ENCODE results near the gene DHRS4L2. TPM values are rescaled to one million over a fixed set of nuclear protein-coding genes. Genes with fewer than 3 reads are reported as not detected.
"Not testable (repeated sequence)": the region's sequence is repeated elsewhere in the genome, so short reads cannot be mapped to it uniquely, and the experiment has no call there.

Gene DHRS4L2
- 18.3 TPM for polyA plus RNA-seq (2013, experiment 1 of 2)
- 14.9 TPM for polyA plus RNA-seq (2013, experiment 2 of 2)

- H3K36me3 ChIP-seq (ENCODE audit: control insufficient read depth, insufficient read depth, low read length); H3K9me3 ChIP-seq (ENCODE audit: control insufficient read depth, low read length); H3K27ac ChIP-seq (ENCODE audit: low read depth, low read length, severe bottlenecking); H3K4me1 ChIP-seq (ENCODE audit: control insufficient read depth, insufficient read depth, low read length, poor library complexity, severe bottlenecking); H3K4me3 ChIP-seq (ENCODE audit: extremely low read depth, insufficient read depth, low read length, poor library complexity, severe bottlenecking): not testable (repeated sequence)
- WGBS, 2 experiments (ENCODE audit: insufficient coverage in 2 of 2) = 25 to 31% methylated on average over 32 to 38 of the region's 40 CpGs
Observed at GRCh38 chr14:23988607-23989363, at the start of gene DHRS4L2. Gene DHRS4L2 (plus strand): TSS chr14:23988929. CDS start chr14:23988948, 19 bp downstream.

- Histone ChIP-seq H3K4me1 (ENCODE audit: control insufficient read depth, insufficient read depth, low read length, poor library complexity, severe bottlenecking) (no peaks in the 10 kb centered on the region), H3K4me3 (ENCODE audit: extremely low read depth, insufficient read depth, low read length, poor library complexity, severe bottlenecking) (no peak overlapping the region), H3K36me3 (ENCODE audit: control insufficient read depth, insufficient read depth, low read length) (no peaks in the 10 kb centered on the region), H3K9me3 (ENCODE audit: control insufficient read depth, low read length) (no peaks in the 10 kb centered on the region), H3K27ac (ENCODE audit: low read depth, low read length, severe bottlenecking) (no peak overlapping the region)
- 78 to 96% methylated on average over 1 of the region's 3 CpGs for WGBS, 2 experiments (ENCODE audit: insufficient coverage in 2 of 2)
Observed at GRCh38 chr14:23939607-23940326, 49.0 kb upstream of the DHRS4L2 start.

- no peaks in the 10 kb centered on the region for H3K4me1 ChIP-seq (ENCODE audit: control insufficient read depth, insufficient read depth, low read length, poor library complexity, severe bottlenecking)
Observed at GRCh38 chr14:23941230-23941629, 47.5 kb upstream of the DHRS4L2 start.

GRCh38 chr14:23941669-23942068 is 47.1 kb upstream of the DHRS4L2 start:
- no peaks in the 10 kb centered on the region for H3K4me1 ChIP-seq (ENCODE audit: control insufficient read depth, insufficient read depth, low read length, poor library complexity, severe bottlenecking)
- no peak overlapping the region for H3K4me3 ChIP-seq (ENCODE audit: extremely low read depth, insufficient read depth, low read length, poor library complexity, severe bottlenecking)
- no peak overlapping the region for H3K27ac ChIP-seq (ENCODE audit: low read depth, low read length, severe bottlenecking)
- no peaks in the 10 kb centered on the region for H3K9me3 ChIP-seq (ENCODE audit: control insufficient read depth, low read length)
- H3K36me3 ChIP-seq (ENCODE audit: control insufficient read depth, insufficient read depth, low read length) = no peaks in the 10 kb centered on the region

More at GRCh38 chr14:23941230-23941629, 47.5 kb upstream of the DHRS4L2 start:
- Histone ChIP-seq H3K9me3 (ENCODE audit: control insufficient read depth, low read length) (no peaks in the 10 kb centered on the region), H3K36me3 (ENCODE audit: control insufficient read depth, insufficient read depth, low read length) (no peaks in the 10 kb centered on the region), H3K27ac (ENCODE audit: low read depth, low read length, severe bottlenecking) (no peak overlapping the region), H3K4me3 (ENCODE audit: extremely low read depth, insufficient read depth, low read length, poor library complexity, severe bottlenecking) (no peak overlapping the region)
- whole genome bisulfite sequencing, 2 experiments (ENCODE audit: insufficient coverage in 2 of 2) = 75 to 81% methylated on average over 3 of the region's 3 CpGs

GRCh38 chr14:23942587-23942986 is 46.1 kb upstream of the DHRS4L2 start:
- WGBS, 2 experiments (ENCODE audit: insufficient coverage in 2 of 2) = 83 to 95% methylated on average over 6 to 7 of the region's 7 CpGs
- no peak overlapping the region for H3K27ac ChIP-seq (ENCODE audit: low read depth, low read length, severe bottlenecking)
- H3K4me3 ChIP-seq (ENCODE audit: extremely low read depth, insufficient read depth, low read length, poor library complexity, severe bottlenecking) = no peak overlapping the region
- no peaks in the 10 kb centered on the region for H3K4me1 ChIP-seq (ENCODE audit: control insufficient read depth, insufficient read depth, low read length, poor library complexity, severe bottlenecking)
- no peaks in the 10 kb centered on the region for H3K36me3 ChIP-seq (ENCODE audit: control insufficient read depth, insufficient read depth, low read length)
- no peaks in the 10 kb centered on the region for H3K9me3 ChIP-seq (ENCODE audit: control insufficient read depth, low read length)

- not testable (repeated sequence) for H3K27ac ChIP-seq (ENCODE audit: low read depth, low read length, severe bottlenecking); H3K9me3 ChIP-seq (ENCODE audit: control insufficient read depth, low read length); H3K4me3 ChIP-seq (ENCODE audit: extremely low read depth, insufficient read depth, low read length, poor library complexity, severe bottlenecking); H3K4me1 ChIP-seq (ENCODE audit: control insufficient read depth, insufficient read depth, low read length, poor library complexity, severe bottlenecking); H3K36me3 ChIP-seq (ENCODE audit: control insufficient read depth, insufficient read depth, low read length)
- WGBS, 2 experiments (ENCODE audit: insufficient coverage in 2 of 2) = 100% methylated on average over 1 of the region's 2 CpGs; no CpG with 5 or more reads in 1 of the 2 experiments
Observed at GRCh38 chr14:23949069-23949468, 39.7 kb upstream of the DHRS4L2 start.

- peaks cover 9% of the 10 kb centered on the region for H3K4me1 ChIP-seq (ENCODE audit: control insufficient read depth, insufficient read depth, low read length, poor library complexity, severe bottlenecking)
Observed at GRCh38 chr14:23950411-23951135, 38.2 kb upstream of the DHRS4L2 start.

GRCh38 chr14:23951136-23951466 is 37.6 kb upstream of the DHRS4L2 start:
- not testable (repeated sequence) for H3K36me3 ChIP-seq (ENCODE audit: control insufficient read depth, insufficient read depth, low read length); H3K9me3 ChIP-seq (ENCODE audit: control insufficient read depth, low read length); H3K4me3 ChIP-seq (ENCODE audit: extremely low read depth, insufficient read depth, low read length, poor library complexity, severe bottlenecking); H3K27ac ChIP-seq (ENCODE audit: low read depth, low read length, severe bottlenecking); H3K4me1 ChIP-seq (ENCODE audit: control insufficient read depth, insufficient read depth, low read length, poor library complexity, severe bottlenecking)
- 70 to 100% methylated on average over 1 to 2 of the region's 3 CpGs for WGBS, 2 experiments (ENCODE audit: insufficient coverage in 2 of 2)

More at GRCh38 chr14:23950411-23951135, 38.2 kb upstream of the DHRS4L2 start:
- peaks cover 8% of the 10 kb centered on the region for H3K9me3 ChIP-seq (ENCODE audit: control insufficient read depth, low read length)
- no peak overlapping the region for H3K27ac ChIP-seq (ENCODE audit: low read depth, low read length, severe bottlenecking)
- no peaks in the 10 kb centered on the region for H3K36me3 ChIP-seq (ENCODE audit: control insufficient read depth, insufficient read depth, low read length)
- H3K4me3 ChIP-seq (ENCODE audit: extremely low read depth, insufficient read depth, low read length, poor library complexity, severe bottlenecking) = no peak overlapping the region
- WGBS, 2 experiments (ENCODE audit: insufficient coverage in 2 of 2) = 86 to 100% methylated on average over 4 to 6 of the region's 6 CpGs

- no peak overlapping the region for H3K4me3 ChIP-seq (ENCODE audit: extremely low read depth, insufficient read depth, low read length, poor library complexity, severe bottlenecking)
- H3K27ac ChIP-seq (ENCODE audit: low read depth, low read length, severe bottlenecking) = no peak overlapping the region
- peaks cover 8% of the 10 kb centered on the region for H3K9me3 ChIP-seq (ENCODE audit: control insufficient read depth, low read length)
- 81 to 94% methylated on average over 6 to 7 of the region's 8 CpGs for WGBS, 2 experiments (ENCODE audit: insufficient coverage in 2 of 2)
- peaks cover 9% of the 10 kb centered on the region for H3K4me1 ChIP-seq (ENCODE audit: control insufficient read depth, insufficient read depth, low read length, poor library complexity, severe bottlenecking)
- no peaks in the 10 kb centered on the region for H3K36me3 ChIP-seq (ENCODE audit: control insufficient read depth, insufficient read depth, low read length)
Observed at GRCh38 chr14:23951590-23952201, 37.0 kb upstream of the DHRS4L2 start.

- H3K9me3 ChIP-seq (ENCODE audit: control insufficient read depth, low read length); H3K27ac ChIP-seq (ENCODE audit: low read depth, low read length, severe bottlenecking); H3K4me1 ChIP-seq (ENCODE audit: control insufficient read depth, insufficient read depth, low read length, poor library complexity, severe bottlenecking); H3K36me3 ChIP-seq (ENCODE audit: control insufficient read depth, insufficient read depth, low read length): not testable (repeated sequence)
- H3K4me3 ChIP-seq (ENCODE audit: extremely low read depth, insufficient read depth, low read length, poor library complexity, severe bottlenecking) = peak overlapping the region; percentile 71
- WGBS, 2 experiments (ENCODE audit: insufficient coverage in 2 of 2) = 90 to 93% methylated on average over 4 to 5 of the region's 6 CpGs
Observed at GRCh38 chr14:23953116-23953463, 35.6 kb upstream of the DHRS4L2 start.

Measured in mesodermal cell (in vitro differentiated cells).